Hepatocyte (in vitro differentiated cells): ENCODE data around the gene ANKRD7. TPM values are rescaled to one million over a fixed set of nuclear protein-coding genes. Genes with fewer than 3 reads are reported as not detected.
A peak's percentile ranks its signal among the peaks of the same experiment; 100 is the strongest.

Source experiments
- DNase-seq: peaks from one replicate; pipeline ENCODE4 v3.0.0-alpha.2; 2016; ENCODE audit warnings: low spot score
- H2AFZ ChIP-seq: fragments of 200-600 bp; sonication (generic); 2 replicates; pipeline ENCODE4 v1.6.0; 2016; ENCODE audit warnings: antibody characterized with exemption, mild to moderate bottlenecking
- H3K27ac ChIP-seq: fragments of 200-600 bp; sonication (generic); 2 replicates; pipeline ENCODE4 v1.5.1; 2016; ENCODE audit warnings: mild to moderate bottlenecking
- H3K27me3 ChIP-seq: fragments of 200-600 bp; sonication (generic); 2 replicates; pipeline ENCODE4 v1.6.1; 2016
- H3K36me3 ChIP-seq: fragments of 200-600 bp; sonication (generic); replicated peaks from 2 replicates; pipeline ENCODE4 v1.5.1; 2016; ENCODE audit warnings: low read depth; ENCODE audit not compliant: insufficient read depth
- H3K4me1 ChIP-seq: fragments of 200-600 bp; sonication (generic); 2 replicates; pipeline ENCODE4 v1.5.1; 2016; ENCODE audit warnings: mild to moderate bottlenecking, moderate library complexity; ENCODE audit not compliant: insufficient read depth
- H3K4me2 ChIP-seq: fragments of 200-600 bp; sonication (generic); 2 replicates; pipeline ENCODE4 v1.6.0; 2016
- H3K4me3 ChIP-seq: fragments of 200-600 bp; sonication (generic); 2 replicates; pipeline ENCODE4 v1.5.1; 2016; ENCODE audit warnings: mild to moderate bottlenecking
- H3K79me2 ChIP-seq: fragments of 200-600 bp; sonication (generic); 2 replicates; pipeline ENCODE4 v1.6.0; 2017; ENCODE audit warnings: mild to moderate bottlenecking
- H3K9me2 ChIP-seq: fragments of 200-600 bp; sonication (generic); replicated peaks from 2 replicates; pipeline ENCODE4 v1.6.0; 2017; ENCODE audit warnings: mild to moderate bottlenecking; ENCODE audit not compliant: insufficient read depth
- H3K9me3 ChIP-seq: fragments of 200-600 bp; sonication (generic); 2 replicates; pipeline ENCODE4 v1.5.1; 2016; ENCODE audit warnings: low read depth, mild to moderate bottlenecking
- H4K20me1 ChIP-seq: fragments of 200-600 bp; sonication (generic); 2 replicates; pipeline ENCODE4 v1.6.0; 2016; ENCODE audit warnings: mild to moderate bottlenecking; ENCODE audit not compliant: insufficient read depth, poor library complexity, severe bottlenecking
- CTCF ChIP-seq: fragments of 200-600 bp; sonication (generic); IDR thresholded peaks from 2 replicates; pipeline ENCODE4 v1.5.1; 2016; ENCODE audit warnings: antibody characterized with exemption, mild to moderate bottlenecking; ENCODE audit not compliant: poor library complexity
- EZH2 ChIP-seq: fragments of 200-600 bp; sonication (generic); IDR thresholded peaks from 2 replicates; pipeline ENCODE4 v1.6.1; 2016; ENCODE audit warnings: antibody characterized with exemption, mild to moderate bottlenecking, borderline replicate concordance
- EZH2phosphoT487 ChIP-seq: fragments of 200-600 bp; sonication (generic); IDR thresholded peaks from one replicate; pipeline ENCODE4 v1.6.1; 2018; ENCODE audit warnings: antibody characterized with exemption, mild to moderate bottlenecking, low read depth, moderate library complexity; ENCODE audit not compliant: unreplicated experiment, severe bottlenecking
- WGBS: methylation state at CpG from one replicate; pipeline ENCODE4 v1.1.6; 2016; ENCODE audit warnings: low lambda C conversion rate; ENCODE audit errors: missing lambda C conversion rate; 5-methylcytosine and 5-hydroxymethylcytosine counted together
- polyA plus RNA-seq: library from polyadenylated mRNA; unstranded; fragments of >200 nt; fragmentation: Nextera tagmentation; extraction: Ambion mirVana; gene quantifications from 2 replicates; pipeline ENCODE4 v1.2.1, GENCODE V29; 2016
- total RNA-seq: library from RNA; depleted of rRNA; stranded (reverse); fragments of >200 nt; gene quantifications from 2 replicates; pipeline ENCODE4 v1.2.3, GENCODE V29; 2014

The ANKRD7 gene
- total and polyA plus RNA-seq, 2 experiments from 2014 or later, result 0.10 to 0.34 TPM

- Histone ChIP-seq H3K4me2 (no peak overlapping the region), H3K27ac (no peak overlapping the region), H3K9me2 (no peaks in the 10 kb centered on the region), H2AFZ (no peak overlapping the region), H3K4me3 (no peak overlapping the region), H3K79me2 (no peaks in the 10 kb centered on the region), H3K27me3 (no peaks in the 10 kb centered on the region), H3K9me3 (no peaks in the 10 kb centered on the region), H3K36me3 (no peaks in the 10 kb centered on the region), H3K4me1 (no peaks in the 10 kb centered on the region), H4K20me1 (no peaks in the 10 kb centered on the region)
- WGBS, result 97% methylated on average over 3 of the region's 3 CpGs
- TF ChIP-seq EZH2phosphoT487 (no peak), CTCF (no peak), EZH2 (no peak)
- DNase-seq, result no peak
Measured at GRCh38 chr7:118214833-118215182, 9.7 kb upstream of the ANKRD7 start.

DNA sequence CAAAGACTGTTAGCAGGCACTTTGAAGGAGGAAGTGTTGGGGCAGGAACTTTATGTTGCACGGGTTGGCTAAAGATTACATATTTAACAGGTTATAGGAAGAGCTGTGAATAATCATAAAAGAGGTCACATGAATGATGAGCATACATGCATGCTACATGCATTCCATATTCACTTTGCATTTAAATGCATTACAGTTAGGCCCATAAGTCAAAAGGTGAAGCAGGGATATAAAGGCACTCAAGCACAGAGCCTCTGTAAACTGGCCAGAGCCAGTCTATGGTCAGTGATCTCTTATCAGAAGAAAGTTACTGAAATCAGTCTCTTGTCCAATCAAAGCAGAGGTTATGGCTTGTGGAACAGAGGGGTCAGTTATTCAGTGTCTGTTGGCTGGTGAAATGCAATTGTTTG, 7.3 kb upstream of the ANKRD7 start:
- Histone ChIP-seq H3K4me3 (no peak overlapping the region), H3K9me3 (no peaks in the 10 kb centered on the region), H3K4me1 (no peaks in the 10 kb centered on the region), H3K4me2 (no peak overlapping the region), H3K27me3 (no peaks in the 10 kb centered on the region), H3K79me2 (no peaks in the 10 kb centered on the region), H2AFZ (no peak overlapping the region), H3K27ac (no peak overlapping the region), H4K20me1 (no peaks in the 10 kb centered on the region), H3K36me3 (no peaks in the 10 kb centered on the region), H3K9me2 (no peaks in the 10 kb centered on the region)
- TF ChIP-seq EZH2phosphoT487 (no peak), EZH2 (no peak), CTCF (no peak)
- 58% methylated on average over 1 of the region's 1 CpG for WGBS
- no peak for DNase-seq

GRCh38 chr7:118218413-118219156, 5.9 kb upstream of the ANKRD7 start:
- H3K9me2 ChIP-seq, result no peaks in the 10 kb centered on the region
- DNase-seq, result no peak
- H3K4me3 ChIP-seq, result no peak overlapping the region
- no peaks in the 10 kb centered on the region for H3K9me3 ChIP-seq
- H3K36me3 ChIP-seq, result no peaks in the 10 kb centered on the region
- TF ChIP-seq CTCF (no peak), EZH2 (no peak), EZH2phosphoT487 (no peak)
- no peak overlapping the region for H3K4me2 ChIP-seq
- H4K20me1 ChIP-seq, result no peaks in the 10 kb centered on the region
- 74% methylated on average over 8 of the region's 8 CpGs for WGBS
- H3K79me2 ChIP-seq, result no peaks in the 10 kb centered on the region
- H2AFZ ChIP-seq, result peak overlapping the region; percentile 0
- H3K27ac ChIP-seq, result no peak overlapping the region
- H3K4me1 ChIP-seq, result no peaks in the 10 kb centered on the region
- H3K27me3 ChIP-seq, result no peaks in the 10 kb centered on the region
